GM18519 (cell line): ENCODE data around the gene EFNA2.
"Not testable (repeated sequence)": the region's sequence is repeated elsewhere in the genome, so short reads cannot be mapped to it uniquely, and the experiment has no call there.

Experiments used
- ATAC-seq: cut with Tn5 transposase; IDR thresholded peaks from one replicate; pipeline ENCODE4 v1.9.1; 2021; ENCODE audit warnings: mild to moderate bottlenecking, moderate library complexity; ENCODE audit not compliant: unreplicated experiment, low FRiP score

EFNA2 gene

GRCh38 chr19:1313695-1314613 is 28.3 kb downstream of the EFNA2 start:
- no peak for ATAC-seq

DNA sequence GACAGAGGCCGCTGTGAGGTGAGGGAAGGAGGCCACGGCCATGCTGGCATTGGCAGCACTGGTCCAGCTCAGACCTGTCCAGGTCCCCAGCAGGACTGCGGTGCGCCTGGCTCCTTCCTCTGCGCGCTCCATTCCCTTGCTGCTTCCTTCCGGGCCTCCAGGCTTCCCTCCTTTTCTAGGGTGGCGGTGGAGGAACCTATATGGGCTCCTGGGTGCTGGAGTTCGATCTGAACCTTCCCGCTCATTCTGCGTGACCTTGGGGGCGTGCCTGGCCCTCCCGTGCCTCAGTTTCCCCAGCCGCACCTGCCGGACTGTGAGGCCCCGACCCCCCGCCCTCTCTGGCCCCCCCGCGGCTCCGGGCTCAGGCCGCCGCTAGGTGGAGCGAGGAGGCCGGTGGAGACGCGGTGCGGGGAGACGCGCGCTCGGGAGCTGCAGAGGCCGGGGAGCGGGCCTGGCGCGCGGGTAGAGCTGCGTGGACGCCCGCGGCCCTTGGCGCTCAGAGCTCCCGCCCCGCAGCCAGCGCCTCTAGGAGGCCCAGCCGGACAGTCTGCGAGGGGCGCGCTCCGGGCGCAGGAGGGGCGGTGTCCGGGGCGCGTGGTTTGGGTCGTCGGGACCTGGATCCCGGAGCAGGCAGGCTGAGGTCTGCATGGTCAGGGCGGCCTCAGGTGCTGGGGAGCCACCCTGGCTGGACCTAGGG is 29.9 kb downstream of the EFNA2 start:
- ATAC-seq: no peak

DNA sequence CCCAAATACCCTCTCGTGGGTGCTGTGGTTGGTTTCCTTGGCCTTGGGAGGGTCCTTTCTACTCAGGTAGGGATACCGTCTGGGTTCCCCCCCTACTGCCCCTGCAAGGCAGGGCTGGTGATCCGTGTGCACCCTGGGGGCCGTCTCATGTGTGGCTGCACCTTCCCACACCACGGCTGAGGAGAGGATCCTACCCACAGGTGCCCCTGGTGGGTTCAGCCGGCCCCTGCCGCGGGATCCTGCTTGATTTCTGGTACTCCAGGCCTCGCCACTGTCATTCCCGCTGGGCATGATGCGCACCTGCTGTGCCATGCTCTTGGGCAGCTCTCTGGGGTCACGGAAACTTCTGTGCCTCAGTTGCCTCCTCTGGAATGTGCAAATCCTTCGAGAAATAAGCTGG is 30.8 kb downstream of the EFNA2 start:
- ATAC-seq: no peak

DNA sequence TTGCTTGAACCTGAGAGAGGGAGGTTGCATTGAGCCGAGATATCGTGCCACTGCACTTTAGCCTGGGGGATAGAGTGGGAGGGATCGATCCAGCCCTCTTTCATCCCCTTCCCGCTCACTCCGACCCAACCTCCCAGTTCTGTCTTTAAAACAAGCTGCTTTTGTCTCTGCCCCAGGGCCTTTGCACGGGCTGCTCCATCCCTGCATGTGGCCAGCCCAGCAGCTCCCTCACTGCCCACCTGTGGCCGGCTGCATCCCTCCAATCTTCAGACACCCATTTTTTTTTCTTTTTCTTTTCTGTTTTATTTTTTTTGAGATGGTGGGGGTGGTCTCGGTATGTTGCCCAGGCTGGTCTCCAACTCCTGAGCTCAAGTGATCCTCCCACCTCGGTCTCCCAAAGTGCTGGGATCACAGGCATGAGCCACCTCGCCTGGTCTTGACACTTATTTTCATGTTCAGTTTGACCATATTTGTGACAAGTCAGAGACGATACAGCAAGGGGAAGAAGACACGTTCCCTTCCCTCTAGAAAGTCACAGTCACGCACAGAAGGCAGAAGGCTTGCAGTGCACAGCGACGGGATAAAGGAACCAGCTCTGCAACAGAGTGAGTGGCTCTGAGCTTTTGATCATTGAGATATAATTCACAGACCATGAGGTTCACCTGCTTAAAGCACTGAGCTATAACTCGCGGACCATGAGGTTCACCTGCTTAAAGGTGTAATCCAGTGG is 31.8 kb downstream of the EFNA2 start:
- ATAC-seq: no peak

DNA sequence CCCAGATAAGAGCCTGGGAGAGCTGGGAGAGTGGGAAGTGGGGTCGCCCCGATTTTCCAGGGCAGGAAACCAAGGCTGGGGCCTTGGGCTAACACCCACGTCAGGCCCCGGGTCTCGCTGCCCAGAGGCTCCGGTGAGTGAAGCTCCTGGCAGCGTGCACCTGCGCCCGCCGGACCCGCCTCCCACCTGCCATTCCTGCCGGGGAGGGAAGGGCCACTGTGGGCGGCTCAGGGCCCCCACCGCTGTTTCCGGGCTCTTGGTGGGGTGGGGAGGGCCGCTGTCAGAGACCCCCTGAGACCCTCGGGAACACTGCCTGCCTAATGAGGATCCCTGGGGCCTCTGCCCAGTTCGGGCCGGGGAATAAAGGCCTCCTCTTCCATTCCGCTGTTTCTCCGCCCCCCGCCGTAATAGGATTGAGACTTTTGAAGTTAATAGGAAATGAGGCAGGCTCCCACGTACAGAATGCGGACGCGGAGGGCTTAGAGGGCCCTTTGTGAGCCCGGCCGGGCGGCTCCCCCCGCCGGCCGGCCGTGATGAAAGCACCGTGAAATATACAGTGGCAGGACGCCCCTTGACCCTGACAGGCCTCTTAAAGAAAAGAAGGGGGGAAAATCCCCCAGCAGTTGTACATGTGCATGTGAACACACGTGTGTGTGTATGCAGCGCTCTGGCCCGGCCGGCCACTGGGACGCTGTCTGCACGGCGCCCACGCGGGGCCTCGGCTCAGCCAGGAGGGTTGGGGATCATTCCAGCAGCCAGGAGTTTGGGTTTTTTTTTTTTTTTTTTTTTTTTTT is 33.2 kb downstream of the EFNA2 start:
- ATAC-seq: no peak

- ATAC-seq: not testable (repeated sequence)
These were observed 34.6 kb downstream of the EFNA2 start for GRCh38 chr19:1320282-1320650.

DNA sequence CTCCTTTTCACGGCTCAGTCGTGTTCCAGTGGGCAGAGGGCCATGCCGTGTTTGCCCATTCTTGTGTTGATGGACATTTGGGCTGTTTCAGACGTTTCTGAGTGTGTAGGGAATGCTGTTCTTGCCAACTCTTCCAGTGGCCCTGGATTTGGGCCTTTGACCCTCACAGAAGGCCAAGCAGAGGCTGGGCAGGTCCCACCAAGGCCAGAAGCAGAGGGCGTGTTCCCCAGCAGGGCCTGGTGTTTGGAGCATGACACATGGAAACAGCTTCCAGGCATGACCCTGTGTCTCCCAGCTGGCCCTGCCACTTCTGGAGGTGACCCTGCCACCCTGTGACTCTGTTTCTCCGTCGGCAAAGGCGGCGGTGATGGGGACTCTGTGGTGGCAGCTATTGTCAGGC is 35.9 kb downstream of the EFNA2 start:
- ATAC-seq: no peak

- no peak for ATAC-seq
These were observed 36.7 kb downstream of the EFNA2 start for GRCh38 chr19:1322198-1322981.

DNA sequence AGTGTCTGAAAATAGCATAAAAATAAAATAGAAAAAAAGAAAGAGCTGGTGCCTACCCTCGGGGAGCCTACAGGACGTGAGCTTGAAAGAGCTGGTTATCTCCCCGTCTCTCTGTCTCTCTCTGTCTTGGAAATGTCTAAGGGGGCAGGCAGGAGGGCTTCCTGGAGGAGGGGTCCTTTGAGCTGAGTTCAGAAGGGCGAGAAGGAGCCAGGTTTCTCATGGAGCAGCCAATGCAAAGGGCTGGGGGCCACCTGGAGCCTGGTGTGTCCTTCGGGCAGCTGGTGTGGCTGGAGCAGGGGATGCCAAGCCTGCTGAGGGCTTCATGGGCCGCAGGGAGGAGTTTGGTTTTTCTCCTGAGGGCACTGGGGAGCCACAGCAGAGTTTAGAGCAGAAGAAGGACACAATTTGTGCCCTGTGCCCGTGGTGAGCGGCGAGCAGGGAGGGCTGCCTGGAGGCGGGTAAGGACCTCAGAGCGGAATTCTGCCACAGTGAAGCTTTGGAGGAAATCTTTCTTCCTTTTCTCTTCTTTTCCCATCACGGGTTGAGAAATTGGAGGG is 38.7 kb downstream of the EFNA2 start:
- ATAC-seq: no peak

DNA sequence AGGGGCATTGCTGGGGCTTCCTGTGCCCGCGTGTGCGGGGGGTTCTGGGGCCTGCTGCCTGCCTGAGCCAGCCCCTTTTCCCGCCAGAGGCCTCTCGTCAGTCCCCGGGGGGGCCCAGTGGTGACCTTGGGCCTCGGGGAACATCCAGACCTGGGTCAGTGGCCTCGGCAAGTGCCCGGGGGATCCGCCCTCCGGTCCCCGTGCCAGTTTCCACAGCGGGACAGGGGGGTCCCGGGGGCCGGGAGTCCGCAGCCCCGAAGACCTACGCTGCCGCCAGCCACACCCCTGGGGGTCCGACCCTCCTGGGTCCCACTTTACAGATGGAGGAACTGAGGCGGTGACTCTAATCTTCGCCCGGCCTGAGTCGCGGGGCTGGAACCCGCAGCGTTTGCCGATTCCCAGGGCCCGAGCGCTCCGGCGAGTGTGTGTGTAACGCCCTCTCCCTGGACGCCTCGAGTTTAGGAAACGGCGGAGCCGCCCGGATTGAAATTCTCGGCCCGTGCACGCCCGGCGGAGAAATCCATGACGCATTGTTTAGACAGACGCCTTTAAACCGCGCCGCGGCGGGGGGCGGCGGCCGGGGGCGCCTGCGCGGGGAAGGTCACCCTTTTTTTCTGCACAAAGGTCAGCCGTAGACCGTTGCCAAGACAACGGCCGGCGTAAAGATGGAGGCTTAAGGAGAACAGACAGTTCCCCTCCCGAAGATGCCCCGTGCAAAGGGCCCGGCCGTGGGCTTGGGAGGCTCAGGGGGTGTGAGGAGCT is 39.3 kb downstream of the EFNA2 start:
- ATAC-seq: no peak

DNA sequence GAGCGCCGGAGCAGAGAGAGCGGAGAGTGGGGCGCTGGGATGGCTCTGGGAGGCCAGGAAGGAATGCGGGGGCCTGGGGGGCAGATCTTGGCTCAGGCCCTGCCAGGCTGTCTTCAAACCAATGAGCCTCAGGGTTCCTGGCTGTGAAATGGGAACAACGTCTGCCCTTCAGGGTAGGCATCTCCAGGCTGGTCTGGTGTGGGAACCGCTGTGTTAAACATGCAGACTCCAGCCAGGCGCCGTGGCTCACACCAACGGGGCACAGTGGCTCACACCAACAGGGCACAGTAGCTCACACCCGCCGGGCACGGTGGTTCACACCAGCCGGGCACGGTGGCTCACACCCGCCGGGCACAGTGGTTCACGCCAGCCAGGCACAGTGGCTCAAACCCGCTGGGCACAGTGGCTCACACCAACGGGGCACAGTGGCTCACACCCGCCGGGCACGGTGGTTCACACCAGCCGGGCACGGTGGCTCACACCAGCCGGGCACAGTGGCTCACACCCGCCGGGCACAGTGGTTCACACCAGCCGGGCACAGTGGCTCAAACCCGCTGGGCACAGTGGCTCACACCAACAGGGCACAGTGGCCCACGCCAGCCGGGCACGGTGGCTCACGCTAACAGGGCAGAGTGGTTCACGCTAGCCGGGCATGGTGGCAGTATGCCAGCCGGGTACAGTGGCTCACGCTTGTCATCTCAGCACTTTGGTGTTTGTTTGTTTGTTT is 40.1 kb downstream of the EFNA2 start:
- no peak for ATAC-seq

DNA sequence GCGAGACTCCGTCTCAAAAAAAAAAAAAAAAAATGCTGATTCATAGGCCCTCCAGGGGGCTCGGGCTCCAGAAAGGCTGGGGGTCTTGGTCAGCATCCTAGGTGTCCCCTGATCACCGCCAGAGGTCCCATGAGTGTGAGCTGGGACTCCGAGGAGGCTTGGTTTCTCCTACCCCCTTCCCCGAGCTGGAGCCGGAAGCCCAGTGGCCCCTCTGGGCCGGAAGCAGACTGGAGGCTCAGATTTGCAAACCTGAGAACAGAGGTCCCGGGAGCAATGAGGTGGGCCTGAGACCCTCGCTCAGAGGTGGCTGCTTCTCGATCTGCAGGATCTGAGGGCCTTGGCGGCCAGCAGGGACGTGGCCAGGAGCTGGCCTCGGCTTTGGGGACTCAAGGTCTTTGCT is 41.5 kb downstream of the EFNA2 start:
- no peak for ATAC-seq

- not testable (repeated sequence) for ATAC-seq
These were observed 46.5 kb downstream of the EFNA2 start for GRCh38 chr19:1332208-1332607.

GRCh38 chr19:1336079-1336684 is 50.5 kb downstream of the EFNA2 start:
- no peak for ATAC-seq

GRCh38 chr19:1340681-1341469 is 55.2 kb downstream of the EFNA2 start:
- ATAC-seq: no peak

- no peak for ATAC-seq
These were observed 57.4 kb downstream of the EFNA2 start for GRCh38 chr19:1343041-1343440.

GRCh38 chr19:1349211-1349610 is 63.5 kb downstream of the EFNA2 start:
- no peak for ATAC-seq
